ENCODE measurements around the gene BAZ2B. TPM values are rescaled to one million over a fixed set of nuclear protein-coding genes. Genes with fewer than 3 reads are reported as not detected.
"Not testable (repeated sequence)": the region's sequence is repeated elsewhere in the genome, so short reads cannot be mapped to it uniquely, and the experiment has no call there.

The BAZ2B gene
- total RNA-seq, 2 donors from 2014 or later: 53.1 to 64.1 TPM

DNA sequence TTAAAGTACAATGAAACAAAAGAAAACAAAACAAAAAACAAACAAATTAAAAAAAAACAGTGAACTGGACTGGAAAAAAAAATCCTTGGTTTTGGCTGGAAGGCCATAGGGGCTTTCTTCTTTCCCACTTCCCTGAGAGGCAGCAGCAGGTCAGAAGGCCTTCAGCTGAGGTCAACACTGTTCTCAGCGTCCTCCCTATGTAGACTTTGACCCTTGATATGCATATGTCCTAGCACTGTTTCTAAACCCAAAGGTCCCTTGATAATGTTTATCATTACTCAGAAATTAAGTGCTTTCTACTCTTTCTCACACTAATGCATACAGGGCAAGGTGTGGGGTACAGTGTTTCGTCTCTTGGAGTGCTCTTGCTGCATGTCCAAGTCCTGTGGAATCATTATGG is 254.3 kb downstream of the BAZ2B start:
- Mint-ChIP-seq H3K27ac (no peak overlapping the region), H3K27me3 (ENCODE audit: insufficient read depth) (no peaks in the 10 kb centered on the region), H3K36me3 (ENCODE audit: low read depth) (peaks cover 60% of the 10 kb centered on the region), H3K4me1 (peaks cover 10% of the 10 kb centered on the region), H3K4me3 (no peak overlapping the region), H3K9me3 (peaks cover 12% of the 10 kb centered on the region)
- no peak overlapping the region for H3K4me3 ChIP-seq (ENCODE audit: low read length)
- TF ChIP-seq, protein P1, sequence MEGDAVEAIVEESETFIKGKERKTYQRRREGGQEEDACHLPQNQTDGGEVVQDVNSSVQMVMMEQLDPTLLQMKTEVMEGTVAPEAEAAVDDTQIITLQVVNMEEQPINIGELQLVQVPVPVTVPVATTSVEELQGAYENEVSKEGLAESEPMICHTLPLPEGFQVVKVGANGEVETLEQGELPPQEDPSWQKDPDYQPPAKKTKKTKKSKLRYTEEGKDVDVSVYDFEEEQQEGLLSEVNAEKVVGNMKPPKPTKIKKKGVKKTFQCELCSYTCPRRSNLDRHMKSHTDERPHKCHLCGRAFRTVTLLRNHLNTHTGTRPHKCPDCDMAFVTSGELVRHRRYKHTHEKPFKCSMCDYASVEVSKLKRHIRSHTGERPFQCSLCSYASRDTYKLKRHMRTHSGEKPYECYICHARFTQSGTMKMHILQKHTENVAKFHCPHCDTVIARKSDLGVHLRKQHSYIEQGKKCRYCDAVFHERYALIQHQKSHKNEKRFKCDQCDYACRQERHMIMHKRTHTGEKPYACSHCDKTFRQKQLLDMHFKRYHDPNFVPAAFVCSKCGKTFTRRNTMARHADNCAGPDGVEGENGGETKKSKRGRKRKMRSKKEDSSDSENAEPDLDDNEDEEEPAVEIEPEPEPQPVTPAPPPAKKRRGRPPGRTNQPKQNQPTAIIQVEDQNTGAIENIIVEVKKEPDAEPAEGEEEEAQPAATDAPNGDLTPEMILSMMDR (conservative IDR thresholded peaks at IDR 0.05): no peak
- peaks cover 9% of the 10 kb centered on the region for H3K4me1 ChIP-seq (ENCODE audit: control insufficient read depth, insufficient read depth, low read length)
- no peak for DNase-seq
- WGBS, 2 experiments (ENCODE audit: insufficient coverage in 1 of 2, insufficient read length in 1 of 2): 100% methylated on average over 2 of the region's 2 CpGs
- no peaks in the 10 kb centered on the region for H3K9me3 ChIP-seq (ENCODE audit: control insufficient read depth, low read length)
- no peak overlapping the region for H3K27ac ChIP-seq (ENCODE audit: low read depth, low read length)
- no peak overlapping the region for H3K9ac ChIP-seq (ENCODE audit: extremely low read depth, low read length, poor library complexity, severe bottlenecking)
- no peaks in the 10 kb centered on the region for H3K27me3 ChIP-seq (ENCODE audit: control insufficient read depth, insufficient read depth, low read length, poor library complexity, severe bottlenecking)
- peaks cover 35% of the 10 kb centered on the region for H3K36me3 ChIP-seq (ENCODE audit: control insufficient read depth, insufficient read depth, low read length)

DNA sequence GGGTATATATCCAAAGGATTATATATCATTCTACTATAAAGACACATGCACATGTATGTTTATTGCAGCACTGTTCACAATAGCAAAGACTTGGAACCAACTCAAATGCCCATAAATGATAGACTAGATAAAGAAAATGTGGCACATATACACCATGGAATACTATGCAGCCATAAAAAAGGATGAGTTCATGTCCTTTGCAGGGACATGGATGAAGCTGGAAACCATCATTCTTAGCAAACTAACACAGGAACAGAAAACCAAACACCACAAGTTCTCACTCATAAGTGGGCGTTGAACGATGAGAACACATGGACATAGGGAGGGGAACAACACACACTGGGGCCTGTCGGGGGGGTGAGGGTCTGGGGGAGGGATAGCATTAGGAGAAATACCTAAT is 254.7 kb downstream of the BAZ2B start:
- not testable (repeated sequence) for H3K4me3 Mint-ChIP-seq; DNase-seq; H3K4me1 ChIP-seq (ENCODE audit: control insufficient read depth, insufficient read depth, low read length); H3K27me3 Mint-ChIP-seq (ENCODE audit: insufficient read depth); H3K27ac Mint-ChIP-seq; H3K9ac ChIP-seq (ENCODE audit: extremely low read depth, low read length, poor library complexity, severe bottlenecking); H3K27ac ChIP-seq (ENCODE audit: low read depth, low read length); H3K27me3 ChIP-seq (ENCODE audit: control insufficient read depth, insufficient read depth, low read length, poor library complexity, severe bottlenecking); H3K9me3 ChIP-seq (ENCODE audit: control insufficient read depth, low read length); H3K4me3 ChIP-seq (ENCODE audit: low read length)
- peaks cover 10% of the 10 kb centered on the region for H3K4me1 Mint-ChIP-seq
- H3K9me3 Mint-ChIP-seq: peaks cover 12% of the 10 kb centered on the region
- peaks cover 58% of the 10 kb centered on the region for H3K36me3 Mint-ChIP-seq (ENCODE audit: low read depth)
- peaks cover 31% of the 10 kb centered on the region for H3K36me3 ChIP-seq (ENCODE audit: control insufficient read depth, insufficient read depth, low read length)
- WGBS, 2 experiments (ENCODE audit: insufficient coverage in 1 of 2, insufficient read length in 1 of 2): 100% methylated on average over 3 of the region's 3 CpGs; no CpG with 5 or more reads in 1 of the 2 experiments

DNA sequence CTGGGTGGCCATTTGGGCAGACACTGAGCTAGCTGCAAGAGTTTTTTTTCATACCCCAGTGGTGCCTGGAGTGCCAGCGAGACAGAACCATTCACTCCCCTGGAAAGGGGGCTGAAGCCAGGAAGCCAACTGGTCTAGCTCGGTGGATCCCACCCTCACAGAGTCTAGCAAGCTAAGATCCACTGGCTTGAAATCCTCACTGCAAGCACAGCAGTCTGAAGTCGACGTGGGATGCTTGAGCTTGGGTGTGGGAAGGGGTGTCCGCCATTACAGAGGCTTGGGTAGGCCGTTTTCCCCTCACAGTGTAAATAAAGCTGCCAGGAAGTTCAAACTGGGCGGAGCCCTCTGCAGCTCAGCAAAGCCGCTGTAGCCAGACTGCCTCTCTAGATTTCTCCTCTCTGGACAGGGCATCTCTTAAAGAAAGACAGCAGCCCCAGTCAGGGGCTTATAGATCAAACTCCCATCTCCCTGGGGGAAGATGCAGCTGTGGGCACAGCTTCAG is 260.2 kb downstream of the BAZ2B start:
- peaks cover 5% of the 10 kb centered on the region for H3K4me1 Mint-ChIP-seq
- H3K27ac Mint-ChIP-seq: no peak overlapping the region
- H3K36me3 Mint-ChIP-seq (ENCODE audit: low read depth): peaks cover 34% of the 10 kb centered on the region

More for the DNA sequence above, 260.2 kb downstream of the BAZ2B start:
- no peaks in the 10 kb centered on the region for H3K9me3 ChIP-seq (ENCODE audit: control insufficient read depth, low read length)
- H3K36me3 ChIP-seq (ENCODE audit: control insufficient read depth, insufficient read depth, low read length): peaks cover 10% of the 10 kb centered on the region
- H3K4me3 ChIP-seq (ENCODE audit: low read length): no peak overlapping the region
- H3K9ac ChIP-seq (ENCODE audit: extremely low read depth, low read length, poor library complexity, severe bottlenecking): no peak overlapping the region
- WGBS, 2 experiments (ENCODE audit: insufficient coverage in 1 of 2, insufficient read length in 1 of 2): 87 to 92% methylated on average over 5 to 8 of the region's 8 CpGs
- no peaks in the 10 kb centered on the region for H3K27me3 ChIP-seq (ENCODE audit: control insufficient read depth, insufficient read depth, low read length, poor library complexity, severe bottlenecking)
- H3K4me1 ChIP-seq (ENCODE audit: control insufficient read depth, insufficient read depth, low read length): no peaks in the 10 kb centered on the region
- TF ChIP-seq, protein P1 (conservative IDR thresholded peaks at IDR 0.05): no peak
- H3K4me3 Mint-ChIP-seq: no peak overlapping the region
- DNase-seq: no peak
- peaks cover 3% of the 10 kb centered on the region for H3K9me3 Mint-ChIP-seq
- no peak overlapping the region for H3K27ac ChIP-seq (ENCODE audit: low read depth, low read length)
- no peaks in the 10 kb centered on the region for H3K27me3 Mint-ChIP-seq (ENCODE audit: insufficient read depth)
